ENCODE data around the gene SCUBE3.

DNA sequence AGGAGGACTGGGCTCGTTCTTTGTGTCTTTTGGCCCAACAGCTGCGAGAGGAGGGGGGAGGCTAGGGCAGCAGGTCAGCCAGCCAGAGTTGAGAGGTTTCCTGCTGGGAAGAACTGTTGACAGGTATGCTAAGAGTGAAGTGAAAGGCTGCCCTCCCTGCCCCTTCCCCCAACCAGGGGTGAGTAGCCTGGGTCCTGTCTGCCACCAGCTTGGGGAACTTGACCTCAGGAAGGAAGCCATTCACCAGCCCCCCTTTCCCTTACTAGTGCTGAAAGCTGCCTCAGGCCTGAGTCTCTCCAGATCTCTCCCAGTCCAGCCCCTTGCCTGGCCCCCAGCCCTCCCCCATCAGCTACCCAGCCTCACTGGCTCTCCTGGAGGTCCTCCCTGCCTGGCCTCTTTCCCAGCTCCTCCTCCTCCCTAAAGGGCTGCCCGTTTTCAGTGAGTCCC is 25.1 kb downstream of the SCUBE3 start:
- TF ChIP-seq, protein P1, sequence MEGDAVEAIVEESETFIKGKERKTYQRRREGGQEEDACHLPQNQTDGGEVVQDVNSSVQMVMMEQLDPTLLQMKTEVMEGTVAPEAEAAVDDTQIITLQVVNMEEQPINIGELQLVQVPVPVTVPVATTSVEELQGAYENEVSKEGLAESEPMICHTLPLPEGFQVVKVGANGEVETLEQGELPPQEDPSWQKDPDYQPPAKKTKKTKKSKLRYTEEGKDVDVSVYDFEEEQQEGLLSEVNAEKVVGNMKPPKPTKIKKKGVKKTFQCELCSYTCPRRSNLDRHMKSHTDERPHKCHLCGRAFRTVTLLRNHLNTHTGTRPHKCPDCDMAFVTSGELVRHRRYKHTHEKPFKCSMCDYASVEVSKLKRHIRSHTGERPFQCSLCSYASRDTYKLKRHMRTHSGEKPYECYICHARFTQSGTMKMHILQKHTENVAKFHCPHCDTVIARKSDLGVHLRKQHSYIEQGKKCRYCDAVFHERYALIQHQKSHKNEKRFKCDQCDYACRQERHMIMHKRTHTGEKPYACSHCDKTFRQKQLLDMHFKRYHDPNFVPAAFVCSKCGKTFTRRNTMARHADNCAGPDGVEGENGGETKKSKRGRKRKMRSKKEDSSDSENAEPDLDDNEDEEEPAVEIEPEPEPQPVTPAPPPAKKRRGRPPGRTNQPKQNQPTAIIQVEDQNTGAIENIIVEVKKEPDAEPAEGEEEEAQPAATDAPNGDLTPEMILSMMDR (IDR thresholded peaks at IDR 0.05; ENCODE audit: poor library complexity, severe bottlenecking): no peak
- TF ChIP-seq EP300 (conservative IDR thresholded peaks at IDR 0.05; ENCODE audit: poor library complexity, severe bottlenecking) (no peak), POLR2AphosphoS5 (IDR thresholded peaks at IDR 0.05) (no peak), RAD21 (conservative IDR thresholded peaks at IDR 0.05) (no peak), MXI1 (conservative IDR thresholded peaks at IDR 0.05; ENCODE audit: poor library complexity, severe bottlenecking) (no peak)
- TF ChIP-seq, protein P2, sequence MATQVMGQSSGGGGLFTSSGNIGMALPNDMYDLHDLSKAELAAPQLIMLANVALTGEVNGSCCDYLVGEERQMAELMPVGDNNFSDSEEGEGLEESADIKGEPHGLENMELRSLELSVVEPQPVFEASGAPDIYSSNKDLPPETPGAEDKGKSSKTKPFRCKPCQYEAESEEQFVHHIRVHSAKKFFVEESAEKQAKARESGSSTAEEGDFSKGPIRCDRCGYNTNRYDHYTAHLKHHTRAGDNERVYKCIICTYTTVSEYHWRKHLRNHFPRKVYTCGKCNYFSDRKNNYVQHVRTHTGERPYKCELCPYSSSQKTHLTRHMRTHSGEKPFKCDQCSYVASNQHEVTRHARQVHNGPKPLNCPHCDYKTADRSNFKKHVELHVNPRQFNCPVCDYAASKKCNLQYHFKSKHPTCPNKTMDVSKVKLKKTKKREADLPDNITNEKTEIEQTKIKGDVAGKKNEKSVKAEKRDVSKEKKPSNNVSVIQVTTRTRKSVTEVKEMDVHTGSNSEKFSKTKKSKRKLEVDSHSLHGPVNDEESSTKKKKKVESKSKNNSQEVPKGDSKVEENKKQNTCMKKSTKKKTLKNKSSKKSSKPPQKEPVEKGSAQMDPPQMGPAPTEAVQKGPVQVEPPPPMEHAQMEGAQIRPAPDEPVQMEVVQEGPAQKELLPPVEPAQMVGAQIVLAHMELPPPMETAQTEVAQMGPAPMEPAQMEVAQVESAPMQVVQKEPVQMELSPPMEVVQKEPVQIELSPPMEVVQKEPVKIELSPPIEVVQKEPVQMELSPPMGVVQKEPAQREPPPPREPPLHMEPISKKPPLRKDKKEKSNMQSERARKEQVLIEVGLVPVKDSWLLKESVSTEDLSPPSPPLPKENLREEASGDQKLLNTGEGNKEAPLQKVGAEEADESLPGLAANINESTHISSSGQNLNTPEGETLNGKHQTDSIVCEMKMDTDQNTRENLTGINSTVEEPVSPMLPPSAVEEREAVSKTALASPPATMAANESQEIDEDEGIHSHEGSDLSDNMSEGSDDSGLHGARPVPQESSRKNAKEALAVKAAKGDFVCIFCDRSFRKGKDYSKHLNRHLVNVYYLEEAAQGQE (IDR thresholded peaks at IDR 0.05; ENCODE audit: borderline replicate concordance): no peak
